WTC11 (cell line): ENCODE results near the gene GIPC3. TPM values are rescaled to one million over a fixed set of nuclear protein-coding genes. Genes with fewer than 3 reads are reported as not detected.

Experiments used
- ATAC-seq: fragments of 200-7000 bp; cut with Tn5 transposase; 2 replicates; pipeline ENCODE4 v1.10.0; 2021; ENCODE audit warnings: mild to moderate bottlenecking, moderate library complexity
- CTCF ChIA-PET: fragments of 300-600 bp; sonication (Branson Sonifier 250); formaldehyde crosslinking; loops from one replicate; lab custom pipeline; 2021; ENCODE audit warnings: antibody characterized with exemption; lab: Charles Lee
- POLR2A ChIA-PET: fragments of 350-600 bp; sonication (Branson Sonifier 250); formaldehyde crosslinking; loops from one replicate; lab custom pipeline; 2021; ENCODE audit warnings: antibody characterized with exemption; lab: Charles Lee
- DNase-seq: peaks from one replicate; pipeline ENCODE4 v3.0.0; 2021; ENCODE audit warnings: low spot score
- H3K27ac Mint-ChIP-seq: 2 replicates; pipeline ENCODE4 v1.8.0; 2021; ENCODE audit warnings: mixed read lengths
- H3K27me3 Mint-ChIP-seq: 2 replicates; pipeline ENCODE4 v1.8.0; 2021; ENCODE audit warnings: low read depth, mild to moderate bottlenecking, moderate library complexity, mixed read lengths
- H3K36me3 Mint-ChIP-seq: 2 replicates; pipeline ENCODE4 v1.8.0; 2021; ENCODE audit warnings: mixed read lengths
- H3K4me1 Mint-ChIP-seq: 2 replicates; pipeline ENCODE4 v1.8.0; 2022; ENCODE audit warnings: mixed read lengths
- H3K4me3 Mint-ChIP-seq: 2 replicates; pipeline ENCODE4 v1.8.0; 2021; ENCODE audit warnings: mild to moderate bottlenecking, moderate library complexity, mixed read lengths
- H3K9me3 Mint-ChIP-seq: 2 replicates; pipeline ENCODE4 v1.8.0; 2021; ENCODE audit warnings: mixed read lengths
- CREB1 ChIP-seq: sonication (generic); formaldehyde crosslinking; IDR thresholded peaks from 2 replicates; pipeline ENCODE4 v1.8.0; 2023; ENCODE audit warnings: mild to moderate bottlenecking, missing genetic modification reagents
- EMX1 ChIP-seq: fragments of 250-450 bp; sonication (Bioruptor Pico); IDR thresholded peaks from 2 replicates; pipeline ENCODE4 v1.8.0; 2021; ENCODE audit warnings: mild to moderate bottlenecking
- FOXK1 ChIP-seq: sonication (generic); formaldehyde crosslinking; IDR thresholded peaks from 2 replicates; pipeline ENCODE4 v1.8.0; 2022; ENCODE audit warnings: mild to moderate bottlenecking, moderate library complexity, missing genetic modification reagents
- GTF2I ChIP-seq: fragments of 250-450 bp; sonication (Bioruptor Pico); conservative IDR thresholded peaks from 2 replicates; pipeline ENCODE4 v1.4.0; 2021; ENCODE audit warnings: mild to moderate bottlenecking
- JUN ChIP-seq: sonication (generic); formaldehyde crosslinking; IDR thresholded peaks from 2 replicates; pipeline ENCODE4 v1.8.0; 2023; ENCODE audit warnings: mild to moderate bottlenecking, missing genetic modification reagents
- NFE2L1 ChIP-seq: sonication (generic); formaldehyde crosslinking; IDR thresholded peaks from 2 replicates; pipeline ENCODE4 v1.8.1; 2023; ENCODE audit warnings: missing genetic modification reagents
- TCF7 ChIP-seq: sonication (generic); formaldehyde crosslinking; IDR thresholded peaks from 2 replicates; pipeline ENCODE4 v1.8.0; 2022; ENCODE audit warnings: mild to moderate bottlenecking, low read depth, missing genetic modification reagents, moderate library complexity
- TEAD1 ChIP-seq: sonication (generic); formaldehyde crosslinking; IDR thresholded peaks from 2 replicates; pipeline ENCODE4 v1.8.0; 2022; ENCODE audit warnings: mild to moderate bottlenecking, missing genetic modification reagents
- TEAD4 ChIP-seq: sonication (generic); formaldehyde crosslinking; IDR thresholded peaks from 2 replicates; pipeline ENCODE4 v1.8.0; 2022; ENCODE audit warnings: mild to moderate bottlenecking, missing genetic modification reagents
- ZNF263 ChIP-seq: sonication (generic); formaldehyde crosslinking; IDR thresholded peaks from 2 replicates; pipeline ENCODE4 v1.8.1; 2022; ENCODE audit warnings: low read depth, mild to moderate bottlenecking, moderate library complexity, missing genetic modification reagents
- total RNA-seq: library from RNA; stranded (reverse); gene quantifications from 3 replicates; pipeline ENCODE4 v1.2.3, GENCODE V29; 2021
- TF ChIP-seq, protein P1 (sequence below): sonication (generic); formaldehyde crosslinking; IDR thresholded peaks from 2 replicates; pipeline ENCODE4 v1.8.1; 2023; ENCODE audit warnings: mild to moderate bottlenecking, moderate library complexity, missing genetic modification reagents
- TF ChIP-seq, protein P2 (sequence below): fragments of 200-600 bp; IDR thresholded peaks from 2 replicates; pipeline ENCODE4 v1.8.0; 2022; ENCODE audit warnings: antibody characterized with exemption
- TF ChIP-seq, protein P3 (sequence below): fragments of 250-450 bp; sonication (Bioruptor Pico); IDR thresholded peaks from 2 replicates; pipeline ENCODE4 v2.1.2; 2022; ENCODE audit warnings: mild to moderate bottlenecking, moderate library complexity
- TF ChIP-seq, protein P4 (sequence below): sonication (generic); formaldehyde crosslinking; IDR thresholded peaks from 2 replicates; pipeline ENCODE4 v1.8.0; 2023; ENCODE audit warnings: missing genetic modification reagents
- TF ChIP-seq, protein P5 (sequence below): sonication (generic); formaldehyde crosslinking; conservative IDR thresholded peaks from 2 replicates; pipeline ENCODE4 v1.8.1; 2022; ENCODE audit warnings: mild to moderate bottlenecking, missing genetic modification reagents
- TF ChIP-seq, protein P6 (sequence below): fragments of 250-450 bp; sonication (Bioruptor Pico); IDR thresholded peaks from 2 replicates; pipeline ENCODE4 v1.8.0; 2021; ENCODE audit warnings: mild to moderate bottlenecking
- TF ChIP-seq, protein P7 (sequence below): sonication (generic); formaldehyde crosslinking; IDR thresholded peaks from 2 replicates; pipeline ENCODE4 v1.8.1; 2023; ENCODE audit warnings: mild to moderate bottlenecking, missing genetic modification reagents, moderate library complexity

Gene GIPC3
- total RNA-seq, 1 experiment from 2014 or later, result 1.0 TPM

DNA sequence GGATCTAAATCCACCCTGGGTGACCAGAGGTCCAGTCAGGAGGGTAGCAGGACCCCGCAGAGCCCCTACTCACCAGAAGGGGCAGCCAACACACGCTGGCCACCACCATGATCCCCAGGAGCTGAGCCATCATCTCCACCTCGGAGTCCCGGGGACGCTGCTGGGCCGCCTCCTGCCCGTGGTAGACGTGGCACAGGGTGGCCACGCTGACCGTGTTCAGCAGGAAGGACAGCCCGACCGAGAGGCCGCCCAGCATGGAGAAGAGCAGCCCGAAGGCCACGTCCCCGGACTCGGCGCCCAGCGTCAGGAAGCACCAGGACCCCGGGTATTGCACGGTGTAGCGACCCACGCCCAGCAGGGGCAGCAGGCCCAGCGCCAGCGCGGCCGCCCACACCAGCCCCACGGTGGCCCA, 14.5 kb downstream of the GIPC3 start:
- Mint-ChIP-seq H3K4me3 (no peak overlapping the region), H3K4me1 (no peaks in the 10 kb centered on the region)
- CTCF ChIA-PET, result interaction anchor here (0.6 to 2.5 kb wide), 18 partner anchors 8 to 123 kb away, joined by 3 to 16 read pairs (median 4); partner anchors contain the start of genes CACTIN and GIPC3
- peak; percentile 92 for ATAC-seq
- peak; percentile 72 for DNase-seq
- TF ChIP-seq TCF7 (CRISPR knock-in tag) (no peak), GTF2I (CRISPR knock-in tag) (no peak), FOXK1 (CRISPR knock-in tag) (no peak)
- TF ChIP-seq, protein P1, sequence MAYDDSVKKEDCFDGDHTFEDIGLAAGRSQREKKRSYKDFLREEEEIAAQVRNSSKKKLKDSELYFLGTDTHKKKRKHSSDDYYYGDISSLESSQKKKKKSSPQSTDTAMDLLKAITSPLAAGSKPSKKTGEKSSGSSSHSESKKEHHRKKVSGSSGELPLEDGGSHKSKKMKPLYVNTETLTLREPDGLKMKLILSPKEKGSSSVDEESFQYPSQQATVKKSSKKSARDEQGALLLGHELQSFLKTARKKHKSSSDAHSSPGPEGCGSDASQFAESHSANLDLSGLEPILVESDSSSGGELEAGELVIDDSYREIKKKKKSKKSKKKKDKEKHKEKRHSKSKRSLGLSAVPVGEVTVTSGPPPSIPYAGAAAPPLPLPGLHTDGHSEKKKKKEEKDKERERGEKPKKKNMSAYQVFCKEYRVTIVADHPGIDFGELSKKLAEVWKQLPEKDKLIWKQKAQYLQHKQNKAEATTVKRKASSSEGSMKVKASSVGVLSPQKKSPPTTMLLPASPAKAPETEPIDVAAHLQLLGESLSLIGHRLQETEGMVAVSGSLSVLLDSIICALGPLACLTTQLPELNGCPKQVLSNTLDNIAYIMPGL, result no peak
- TF ChIP-seq, protein P2, sequence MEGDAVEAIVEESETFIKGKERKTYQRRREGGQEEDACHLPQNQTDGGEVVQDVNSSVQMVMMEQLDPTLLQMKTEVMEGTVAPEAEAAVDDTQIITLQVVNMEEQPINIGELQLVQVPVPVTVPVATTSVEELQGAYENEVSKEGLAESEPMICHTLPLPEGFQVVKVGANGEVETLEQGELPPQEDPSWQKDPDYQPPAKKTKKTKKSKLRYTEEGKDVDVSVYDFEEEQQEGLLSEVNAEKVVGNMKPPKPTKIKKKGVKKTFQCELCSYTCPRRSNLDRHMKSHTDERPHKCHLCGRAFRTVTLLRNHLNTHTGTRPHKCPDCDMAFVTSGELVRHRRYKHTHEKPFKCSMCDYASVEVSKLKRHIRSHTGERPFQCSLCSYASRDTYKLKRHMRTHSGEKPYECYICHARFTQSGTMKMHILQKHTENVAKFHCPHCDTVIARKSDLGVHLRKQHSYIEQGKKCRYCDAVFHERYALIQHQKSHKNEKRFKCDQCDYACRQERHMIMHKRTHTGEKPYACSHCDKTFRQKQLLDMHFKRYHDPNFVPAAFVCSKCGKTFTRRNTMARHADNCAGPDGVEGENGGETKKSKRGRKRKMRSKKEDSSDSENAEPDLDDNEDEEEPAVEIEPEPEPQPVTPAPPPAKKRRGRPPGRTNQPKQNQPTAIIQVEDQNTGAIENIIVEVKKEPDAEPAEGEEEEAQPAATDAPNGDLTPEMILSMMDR, result peak; percentile 43
- TF ChIP-seq, all 79 proteins: peak for 1
- POLR2A ChIA-PET, result no interaction called here
- Mint-ChIP-seq H3K36me3 (no peaks in the 10 kb centered on the region), H3K27me3 (0 out of 2 replicates have a peak, but pooled peaks cover 2% of the 10 kb centered on the region), H3K9me3 (no peaks in the 10 kb centered on the region), H3K27ac (no peak overlapping the region)

DNA sequence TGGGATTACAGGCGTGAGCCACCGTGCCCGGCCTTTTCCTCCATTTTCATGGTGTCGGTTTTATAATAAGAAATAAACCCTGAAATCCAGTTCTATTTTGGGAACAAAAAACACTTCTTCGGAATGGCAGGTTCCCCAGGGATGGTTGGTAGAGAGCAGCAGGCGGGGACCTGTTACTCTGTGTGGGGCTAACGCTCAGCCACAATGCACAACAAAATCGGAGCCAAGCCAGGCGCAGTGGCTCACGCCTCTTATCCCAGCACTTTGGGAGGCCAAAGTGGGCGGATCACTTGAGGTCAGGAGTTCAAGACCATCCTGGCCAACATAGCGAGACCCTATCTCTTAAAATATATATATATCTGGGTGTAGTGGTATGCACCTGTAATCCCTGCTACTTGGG, 15.7 kb downstream of the GIPC3 start:
- TF ChIP-seq TEAD1 (CRISPR knock-in tag) (no peak), EMX1 (no peak), NFE2L1 (no peak), GTF2I (CRISPR knock-in tag) (no peak), TEAD4 (no peak), ZNF263 (CRISPR knock-in tag) (no peak), CREB1 (CRISPR knock-in tag) (no peak), JUN (CRISPR knock-in tag) (no peak)
- TF ChIP-seq, protein P3, sequence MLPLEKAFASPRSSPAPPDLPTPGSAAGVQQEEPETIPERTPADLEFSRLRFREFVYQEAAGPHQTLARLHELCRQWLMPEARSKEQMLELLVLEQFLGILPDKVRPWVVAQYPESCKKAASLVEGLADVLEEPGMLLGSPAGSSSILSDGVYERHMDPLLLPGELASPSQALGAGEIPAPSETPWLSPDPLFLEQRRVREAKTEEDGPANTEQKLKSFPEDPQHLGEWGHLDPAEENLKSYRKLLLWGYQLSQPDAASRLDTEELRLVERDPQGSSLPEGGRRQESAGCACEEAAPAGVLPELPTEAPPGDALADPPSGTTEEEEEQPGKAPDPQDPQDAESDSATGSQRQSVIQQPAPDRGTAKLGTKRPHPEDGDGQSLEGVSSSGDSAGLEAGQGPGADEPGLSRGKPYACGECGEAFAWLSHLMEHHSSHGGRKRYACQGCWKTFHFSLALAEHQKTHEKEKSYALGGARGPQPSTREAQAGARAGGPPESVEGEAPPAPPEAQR, result no peak
- TF ChIP-seq, protein P4, sequence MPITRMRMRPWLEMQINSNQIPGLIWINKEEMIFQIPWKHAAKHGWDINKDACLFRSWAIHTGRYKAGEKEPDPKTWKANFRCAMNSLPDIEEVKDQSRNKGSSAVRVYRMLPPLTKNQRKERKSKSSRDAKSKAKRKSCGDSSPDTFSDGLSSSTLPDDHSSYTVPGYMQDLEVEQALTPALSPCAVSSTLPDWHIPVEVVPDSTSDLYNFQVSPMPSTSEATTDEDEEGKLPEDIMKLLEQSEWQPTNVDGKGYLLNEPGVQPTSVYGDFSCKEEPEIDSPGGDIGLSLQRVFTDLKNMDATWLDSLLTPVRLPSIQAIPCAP, result no peak
- TF ChIP-seq, protein P5, sequence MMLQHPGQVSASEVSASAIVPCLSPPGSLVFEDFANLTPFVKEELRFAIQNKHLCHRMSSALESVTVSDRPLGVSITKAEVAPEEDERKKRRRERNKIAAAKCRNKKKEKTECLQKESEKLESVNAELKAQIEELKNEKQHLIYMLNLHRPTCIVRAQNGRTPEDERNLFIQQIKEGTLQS, result no peak
- TF ChIP-seq, protein P6, sequence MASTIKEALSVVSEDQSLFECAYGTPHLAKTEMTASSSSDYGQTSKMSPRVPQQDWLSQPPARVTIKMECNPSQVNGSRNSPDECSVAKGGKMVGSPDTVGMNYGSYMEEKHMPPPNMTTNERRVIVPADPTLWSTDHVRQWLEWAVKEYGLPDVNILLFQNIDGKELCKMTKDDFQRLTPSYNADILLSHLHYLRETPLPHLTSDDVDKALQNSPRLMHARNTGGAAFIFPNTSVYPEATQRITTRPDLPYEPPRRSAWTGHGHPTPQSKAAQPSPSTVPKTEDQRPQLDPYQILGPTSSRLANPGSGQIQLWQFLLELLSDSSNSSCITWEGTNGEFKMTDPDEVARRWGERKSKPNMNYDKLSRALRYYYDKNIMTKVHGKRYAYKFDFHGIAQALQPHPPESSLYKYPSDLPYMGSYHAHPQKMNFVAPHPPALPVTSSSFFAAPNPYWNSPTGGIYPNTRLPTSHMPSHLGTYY (CRISPR knock-in tag), result no peak
- TF ChIP-seq, protein P7, sequence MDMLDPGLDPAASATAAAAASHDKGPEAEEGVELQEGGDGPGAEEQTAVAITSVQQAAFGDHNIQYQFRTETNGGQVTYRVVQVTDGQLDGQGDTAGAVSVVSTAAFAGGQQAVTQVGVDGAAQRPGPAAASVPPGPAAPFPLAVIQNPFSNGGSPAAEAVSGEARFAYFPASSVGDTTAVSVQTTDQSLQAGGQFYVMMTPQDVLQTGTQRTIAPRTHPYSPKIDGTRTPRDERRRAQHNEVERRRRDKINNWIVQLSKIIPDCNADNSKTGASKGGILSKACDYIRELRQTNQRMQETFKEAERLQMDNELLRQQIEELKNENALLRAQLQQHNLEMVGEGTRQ, result no peak
- H3K27ac Mint-ChIP-seq, result no peak overlapping the region
- H3K4me1 Mint-ChIP-seq, result no peaks in the 10 kb centered on the region
- CTCF ChIA-PET, result interaction anchor here (2.5 kb wide), 1 partner anchor 15 kb away, joined by 16 read pairs; the partner anchor contains the start of gene GIPC3
- H3K4me3 Mint-ChIP-seq, result no peak overlapping the region
- H3K9me3 Mint-ChIP-seq, result no peaks in the 10 kb centered on the region
- H3K36me3 Mint-ChIP-seq, result no peaks in the 10 kb centered on the region
- POLR2A ChIA-PET, result no interaction called here
- DNase-seq, result no peak
- H3K27me3 Mint-ChIP-seq, result no peaks in the 10 kb centered on the region
- ATAC-seq, result no peak
